HG03103 (cell line): ENCODE results near the gene UBE2N.

ENCODE experiments used
- ATAC-seq: cut with Tn5 transposase; IDR thresholded peaks from one replicate; pipeline ENCODE4 v1.9.1; 2021; ENCODE audit warnings: low read depth; ENCODE audit not compliant: unreplicated experiment

Gene UBE2N

GRCh38 chr12:93441617-93442410, at the start of gene UBE2N:
UBE2N (minus strand) TSS chr12:93441947; CDS start chr12:93441884, 63 bp downstream.
- peak; percentile 71 for ATAC-seq

- ATAC-seq = no peak
Measured at GRCh38 chr12:93484315-93484981, 42.7 kb upstream of the UBE2N start.

GRCh38 chr12:93483151-93483807, 41.5 kb upstream of the UBE2N start:
- ATAC-seq = no peak

- ATAC-seq = no peak
Measured at GRCh38 chr12:93482721-93483120, 41.0 kb upstream of the UBE2N start.

GRCh38 chr12:93476555-93476954, 34.8 kb upstream of the UBE2N start:
- ATAC-seq = no peak

DNA sequence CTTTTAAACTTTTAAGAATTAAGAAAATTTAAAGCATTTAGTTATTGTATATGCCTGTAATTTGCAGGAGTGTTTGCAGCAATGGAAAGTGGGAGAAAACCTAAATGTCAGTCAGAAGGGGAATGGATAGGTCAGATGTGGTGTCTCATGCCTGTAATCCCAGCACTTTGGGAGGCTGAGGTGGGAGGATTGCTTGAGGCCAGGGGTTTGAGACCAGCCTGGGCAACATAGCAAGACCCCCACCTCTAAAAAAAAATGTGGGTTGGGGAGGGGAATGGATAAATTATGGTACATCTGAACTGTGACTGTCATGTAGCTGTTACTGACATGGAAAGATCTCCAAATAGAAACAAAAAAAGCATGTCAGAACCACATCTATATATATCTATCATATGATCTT, 27.6 kb upstream of the UBE2N start:
- ATAC-seq = no peak

- ATAC-seq = no peak
Measured at GRCh38 chr12:93468008-93468371, 26.2 kb upstream of the UBE2N start.

DNA sequence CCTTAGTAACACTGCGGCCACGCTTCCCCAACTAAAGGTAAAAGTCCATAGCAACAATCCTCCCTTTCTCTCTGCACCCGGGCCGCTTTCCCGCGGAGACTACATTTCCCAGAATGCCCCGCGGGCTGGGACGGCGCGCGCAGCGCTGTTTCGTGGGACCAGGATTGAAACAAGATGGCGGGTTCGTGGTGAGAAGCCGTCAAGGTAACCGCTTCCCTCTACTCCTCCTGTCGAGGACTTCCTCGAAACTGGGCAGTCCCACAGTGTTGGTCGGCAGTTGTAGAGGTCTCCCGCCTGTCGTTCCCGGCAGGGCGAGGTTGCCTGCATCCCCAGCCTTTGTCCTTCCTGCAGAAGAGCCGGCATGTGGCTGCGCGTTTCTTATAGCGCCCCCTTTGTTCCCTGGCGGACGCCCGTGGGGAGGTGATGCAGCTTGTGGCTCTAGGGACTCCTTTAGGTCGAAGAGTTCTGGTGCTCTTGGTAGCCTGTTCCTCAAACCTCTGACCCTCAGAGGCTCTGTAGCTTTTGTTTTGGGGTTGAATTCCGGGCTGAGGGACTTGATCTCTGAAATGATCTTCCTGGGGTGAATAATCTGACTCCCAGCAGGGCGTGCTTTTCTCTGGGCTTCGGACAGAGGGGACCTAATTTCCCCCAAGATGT, 25.7 kb upstream of the UBE2N start, which contains the start of gene MRPL42:
Gene MRPL42, plus strand, starts transcription at position 164 of the 657 bp plus-strand sequence. CDS start 1,772 bp downstream, outside the sequence.
- ATAC-seq = peak; percentile 90

DNA sequence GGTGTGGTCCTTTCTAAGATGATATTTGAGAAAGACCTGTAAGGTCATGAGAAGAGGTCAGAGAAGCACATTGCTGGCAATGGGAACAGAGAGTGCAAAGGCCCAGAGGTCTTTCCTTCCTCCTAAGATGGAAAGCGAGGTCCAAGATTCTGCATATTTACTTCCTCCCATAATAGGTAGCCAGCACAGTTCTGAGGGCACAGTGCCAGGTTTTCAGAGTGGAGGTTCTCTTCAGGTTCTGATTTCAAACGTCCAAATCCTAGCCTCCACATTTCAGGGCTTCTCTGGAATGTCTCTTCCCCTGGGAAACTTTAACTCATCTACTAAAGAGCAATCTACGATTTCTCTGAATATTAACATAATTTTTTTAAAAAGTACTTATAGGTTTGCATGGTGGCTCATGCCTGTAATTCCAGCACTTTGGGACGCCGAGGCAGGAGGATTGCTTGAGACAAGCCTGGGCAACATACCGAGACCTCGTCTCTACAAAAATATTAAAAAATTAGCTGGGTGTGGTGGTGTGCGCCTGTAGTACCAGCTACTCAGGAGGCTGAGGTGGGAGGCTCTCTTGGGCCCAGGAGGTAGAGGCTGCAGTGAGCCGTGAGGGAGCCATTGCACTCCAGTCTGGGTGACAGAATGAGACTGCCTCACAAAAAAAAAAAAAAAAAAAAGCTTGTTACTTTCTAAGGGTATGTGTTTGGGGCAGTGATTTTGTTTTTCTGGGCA, 25.0 kb upstream of the UBE2N start:
- ATAC-seq = no peak

DNA sequence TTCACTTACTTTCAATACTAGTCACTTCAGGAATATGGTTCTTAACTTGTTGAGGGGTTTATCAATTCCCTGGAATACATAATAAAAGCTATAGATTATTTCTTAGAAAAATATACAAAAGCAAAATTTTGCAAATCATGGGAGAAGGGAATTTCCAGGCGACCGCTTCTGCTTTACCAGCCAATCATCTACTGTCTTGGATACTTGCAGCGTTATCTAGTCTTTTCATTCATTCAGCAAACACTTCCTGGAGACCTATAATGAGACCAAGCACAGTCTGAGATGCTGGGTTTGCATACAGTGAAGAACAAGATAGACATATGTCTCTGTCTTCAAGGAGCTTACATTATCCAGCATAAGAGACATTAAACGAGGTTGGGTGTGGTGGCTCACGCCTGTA, 24.1 kb upstream of the UBE2N start:
- no peak for ATAC-seq

DNA sequence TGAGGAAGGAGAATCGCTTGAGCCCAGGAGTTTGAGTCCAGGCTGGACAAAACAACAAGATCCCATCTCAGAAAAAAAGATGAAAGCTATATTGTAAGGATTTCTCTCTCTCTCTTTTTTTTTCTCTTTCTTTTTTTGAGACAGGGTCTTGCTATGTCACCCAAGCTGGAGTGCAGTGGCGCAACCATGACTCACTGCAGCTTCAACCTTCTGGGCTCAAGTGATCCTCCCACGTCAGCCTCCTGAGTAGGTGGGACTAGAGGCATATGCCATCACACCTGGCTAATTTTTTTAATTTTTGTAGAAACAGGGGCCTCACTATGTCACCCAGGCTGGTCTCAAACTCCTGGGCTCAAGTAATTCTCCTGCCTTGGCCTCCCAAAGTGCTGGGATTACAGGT, 19.8 kb upstream of the UBE2N start:
- no peak for ATAC-seq

GRCh38 chr12:93460902-93461301, 19.2 kb upstream of the UBE2N start:
- no peak for ATAC-seq

GRCh38 chr12:93460003-93460402, 18.3 kb upstream of the UBE2N start:
- no peak for ATAC-seq

DNA sequence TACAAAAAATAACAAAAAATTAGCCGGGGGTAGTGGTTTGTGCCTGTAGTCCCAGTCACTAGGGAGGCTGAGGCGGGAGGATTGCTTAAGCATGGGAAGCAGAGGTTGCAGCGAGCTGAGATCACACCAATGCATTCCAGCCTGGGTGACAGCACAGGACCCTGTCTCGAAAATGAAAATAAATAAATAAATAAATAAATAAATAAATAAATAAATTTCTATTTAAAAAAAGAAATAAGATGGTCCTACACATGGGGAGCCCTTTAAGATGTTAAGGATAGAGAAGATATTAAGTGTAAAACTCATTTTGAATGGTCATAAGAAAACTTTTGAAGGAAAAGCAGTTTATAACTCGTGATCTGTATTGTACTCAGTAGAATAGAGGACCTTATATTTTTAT, 17.4 kb upstream of the UBE2N start:
- no peak for ATAC-seq

GRCh38 chr12:93456077-93456476, 14.3 kb upstream of the UBE2N start:
- ATAC-seq = no peak

- no peak for ATAC-seq
Measured at GRCh38 chr12:93453633-93454032, 11.9 kb upstream of the UBE2N start.

GRCh38 chr12:93451423-93452158, 9.8 kb upstream of the UBE2N start:
- ATAC-seq = no peak

- ATAC-seq = peak; percentile 89
Measured at GRCh38 chr12:93449277-93449676, 7.5 kb upstream of the UBE2N start.

- no peak for ATAC-seq
Measured at GRCh38 chr12:93448796-93449195, 7.0 kb upstream of the UBE2N start.
